ENCODE measurements around the gene GCDH. TPM values are rescaled to one million over a fixed set of nuclear protein-coding genes. Genes with fewer than 3 reads are reported as not detected.

The GCDH gene
- 40.9 and 43.2 TPM in 2 replicates for total RNA-seq

DNA sequence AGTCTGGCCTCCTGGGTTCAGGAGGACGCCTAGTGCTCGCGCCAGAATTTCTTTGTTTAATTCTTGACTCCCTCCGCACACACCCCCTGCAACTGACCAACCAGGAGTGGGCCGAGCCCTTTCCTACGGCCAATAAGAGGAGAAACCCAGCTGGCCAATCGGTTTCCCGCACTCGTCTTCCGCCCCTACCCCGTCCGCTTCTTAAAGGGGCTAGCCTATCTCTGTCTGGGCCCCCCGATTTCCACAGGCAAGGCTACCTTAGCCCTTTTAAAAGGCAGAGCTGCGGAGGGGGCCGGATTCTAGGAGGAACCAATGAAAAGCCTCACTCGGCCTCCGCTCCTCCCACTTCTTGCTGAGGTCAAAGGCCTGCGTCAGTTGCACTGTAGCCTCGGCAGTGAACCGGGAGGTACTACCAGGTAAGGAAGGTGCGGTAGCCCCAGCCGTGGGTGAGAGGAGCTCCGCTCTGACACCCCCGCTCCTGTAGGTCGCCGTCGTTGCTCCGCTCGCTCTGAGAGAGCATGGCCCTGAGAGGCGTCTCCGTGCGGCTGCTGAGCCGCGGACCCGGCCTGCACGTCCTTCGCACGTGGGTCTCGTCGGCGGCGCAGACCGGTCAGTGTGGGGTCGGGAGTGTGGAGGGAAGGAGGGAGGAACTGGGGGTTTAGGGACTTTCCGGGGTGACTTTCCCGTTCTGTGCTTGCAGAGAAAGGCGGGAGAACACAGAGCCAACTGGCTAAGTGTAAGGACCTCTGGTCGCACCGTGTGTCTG, at the start of gene GCDH:
Gene GCDH (plus strand): TSS at position 374 of the 766 bp plus-strand sequence. CDS start 145 bp downstream, at position 519.
- intact Hi-C loops (cut with micrococcal nuclease): loop anchor here (1.0 kb wide), 2 partner anchors 28 to 47 kb away; partner anchors contain the start of genes CALR and SYCE2

DNA sequence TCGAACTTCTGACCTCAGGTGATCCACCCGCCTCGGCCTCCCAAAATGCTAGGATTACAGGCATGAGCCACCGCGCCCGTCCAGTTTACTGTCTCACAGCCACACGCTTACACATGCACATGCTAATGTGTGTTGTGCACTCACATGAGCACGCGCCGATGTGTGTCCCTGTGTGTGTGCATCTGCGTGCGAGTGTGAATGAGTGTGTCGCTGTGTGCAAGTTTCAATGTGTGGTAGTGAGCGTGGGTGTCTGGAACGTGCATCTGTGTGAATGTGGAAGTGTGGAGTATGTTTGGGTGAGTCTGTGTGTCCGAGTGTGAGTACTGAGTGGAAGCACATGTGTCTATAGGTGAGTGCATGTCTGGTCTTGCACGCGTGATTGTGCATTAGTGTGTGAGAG, 48.4 kb upstream of the GCDH start:
- intact Hi-C loops (cut with micrococcal nuclease): no loop called here

DNA sequence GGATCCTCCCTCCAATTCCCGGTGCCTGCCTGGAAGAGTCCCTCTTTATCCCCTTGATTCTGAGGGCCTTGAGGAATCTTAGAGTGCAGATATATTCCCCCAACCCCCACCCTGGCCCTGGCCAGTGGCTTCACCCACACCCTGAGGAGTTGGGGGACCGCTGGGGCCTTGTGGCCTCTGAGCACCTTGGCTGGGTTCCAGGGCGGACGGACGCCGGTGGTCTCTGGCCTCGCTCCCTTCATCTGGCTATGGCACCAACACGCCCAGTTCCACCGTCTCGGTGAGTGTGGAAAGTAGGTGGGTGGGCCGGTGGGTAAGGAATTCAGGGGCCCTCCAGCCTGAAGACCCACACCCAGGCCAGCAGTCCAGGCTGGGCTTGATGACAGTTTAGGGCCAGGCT, 47.6 kb upstream of the GCDH start:
- intact Hi-C loops (cut with micrococcal nuclease): no loop called here

DNA sequence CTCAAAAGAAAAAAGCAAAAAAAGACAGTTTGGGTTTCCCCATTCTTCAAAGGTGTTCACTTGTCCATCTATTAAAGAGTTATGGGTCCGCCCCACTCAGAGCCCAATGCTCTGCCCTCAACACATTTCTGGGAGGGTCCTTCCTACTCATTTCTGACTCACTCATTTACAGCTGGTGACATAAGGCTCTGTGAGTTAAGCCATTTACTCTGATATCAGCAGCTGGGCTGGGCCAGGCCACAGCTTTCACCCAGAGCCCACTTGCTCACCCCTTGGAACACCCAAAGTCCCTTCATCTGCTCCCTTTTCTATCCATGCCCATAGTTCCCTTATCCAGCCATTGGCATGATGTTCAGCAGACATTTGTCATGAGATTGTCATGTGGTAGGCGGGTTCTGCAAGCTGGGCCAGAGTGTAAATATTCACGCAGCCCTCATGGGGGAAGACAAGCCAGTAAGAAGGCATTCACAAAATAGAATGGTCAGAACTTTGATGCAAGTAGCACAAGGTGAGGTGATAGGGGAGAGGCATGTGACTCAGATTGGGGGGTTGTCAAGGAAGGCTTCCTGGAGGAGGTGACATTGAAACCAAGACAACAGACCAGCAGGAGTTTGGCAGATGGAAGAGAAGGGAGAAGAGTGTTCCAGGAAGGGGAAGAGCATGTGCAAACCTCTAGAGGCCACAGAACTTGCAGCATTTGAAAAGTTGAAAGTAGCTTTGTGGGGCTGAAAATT, 46.8 kb upstream of the GCDH start:
- intact Hi-C loops (cut with micrococcal nuclease): no loop called here

DNA sequence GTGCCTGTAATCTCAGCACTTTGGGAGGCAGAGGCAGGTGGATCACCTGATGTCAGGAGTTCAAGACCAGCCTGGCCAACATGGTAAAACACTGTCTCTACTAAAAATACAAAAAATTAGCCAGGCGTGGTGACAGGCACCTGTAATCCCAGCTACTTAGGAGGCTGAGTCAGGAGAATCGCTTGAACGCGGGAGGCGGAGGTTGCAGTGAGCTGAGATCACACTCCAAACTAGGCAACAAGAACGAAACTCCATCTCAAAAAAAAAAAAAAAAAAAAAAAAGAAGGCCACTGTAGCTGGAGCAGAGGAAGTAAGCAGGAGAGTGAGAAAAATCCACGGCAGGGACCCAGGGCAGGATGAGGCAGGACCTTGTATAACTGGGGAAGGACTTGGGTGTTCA, 44.3 kb upstream of the GCDH start:
- intact Hi-C loops (cut with micrococcal nuclease): loop anchor here (1.0 to 5.0 kb wide), 3 partner anchors 80 to 170 kb away; no protein-coding TSS in a partner anchor

DNA sequence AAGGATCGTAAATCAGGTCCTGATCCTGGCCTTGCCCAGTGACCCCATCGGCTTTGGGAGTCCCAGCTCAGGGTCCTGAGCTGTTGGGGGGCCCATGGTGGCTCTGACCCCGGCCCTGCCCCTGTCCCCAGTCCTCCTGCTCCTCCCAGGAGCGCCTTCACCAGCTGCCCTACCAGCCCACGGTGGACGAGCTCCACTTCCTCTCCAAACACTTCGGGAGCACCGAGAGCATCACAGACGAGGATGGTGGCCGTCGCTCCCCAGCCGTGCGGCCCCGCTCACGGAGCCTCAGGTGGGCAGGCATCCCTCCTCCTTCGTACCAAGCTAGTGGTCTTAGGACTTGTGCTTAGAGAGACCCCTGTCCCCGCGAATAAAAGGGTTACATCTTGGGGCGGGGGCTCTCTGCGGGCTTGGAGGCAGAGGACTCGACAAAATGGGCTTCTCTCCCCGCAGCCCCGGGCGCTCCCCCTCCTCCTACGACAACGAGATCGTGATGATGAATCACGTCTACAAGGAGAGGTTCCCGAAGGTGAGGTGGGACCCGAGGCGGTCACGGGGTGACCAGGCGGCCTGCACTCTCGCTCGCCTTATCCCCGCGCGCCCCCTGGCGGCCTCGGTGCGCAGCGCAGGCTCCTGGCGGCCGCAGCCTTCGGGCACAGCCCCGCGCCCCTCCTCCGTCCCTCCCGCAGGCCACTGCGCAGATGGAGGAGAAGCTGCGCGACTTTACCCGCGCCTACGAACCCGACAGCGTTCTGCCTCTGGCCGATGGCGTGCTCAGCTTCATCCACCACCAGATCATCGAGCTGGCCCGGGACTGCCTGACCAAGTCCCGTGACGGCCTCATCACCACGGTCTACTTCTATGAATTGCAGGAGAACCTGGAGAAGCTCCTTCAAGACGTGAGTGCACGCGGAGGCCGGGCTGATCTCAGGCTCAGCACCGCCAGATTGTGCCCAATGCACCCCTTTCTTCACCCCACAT, 43.5 kb upstream of the GCDH start:
- intact Hi-C loops (cut with micrococcal nuclease): loop anchor here (1.0 to 5.0 kb wide), 3 partner anchors 81 to 171 kb away; no protein-coding TSS in a partner anchor

DNA sequence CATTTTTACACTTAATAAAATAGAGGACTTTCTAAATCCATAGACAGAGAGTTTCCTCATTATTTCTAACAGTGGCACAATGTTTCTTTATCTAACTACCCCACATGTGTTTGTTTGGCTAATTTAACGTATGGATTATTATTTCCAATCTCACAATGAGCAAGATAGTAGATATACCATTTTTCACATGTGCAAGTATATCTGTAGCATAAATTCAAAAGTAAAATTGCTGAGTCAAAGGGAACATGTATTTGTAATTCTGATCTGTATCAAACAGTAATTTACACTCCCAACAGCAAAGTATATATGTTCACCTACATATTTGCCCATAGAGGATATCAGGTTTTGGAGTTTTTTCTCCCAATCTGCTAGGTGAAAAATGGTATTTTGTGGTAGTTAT, 34.3 kb upstream of the GCDH start:
- intact Hi-C loops (cut with micrococcal nuclease): no loop called here

DNA sequence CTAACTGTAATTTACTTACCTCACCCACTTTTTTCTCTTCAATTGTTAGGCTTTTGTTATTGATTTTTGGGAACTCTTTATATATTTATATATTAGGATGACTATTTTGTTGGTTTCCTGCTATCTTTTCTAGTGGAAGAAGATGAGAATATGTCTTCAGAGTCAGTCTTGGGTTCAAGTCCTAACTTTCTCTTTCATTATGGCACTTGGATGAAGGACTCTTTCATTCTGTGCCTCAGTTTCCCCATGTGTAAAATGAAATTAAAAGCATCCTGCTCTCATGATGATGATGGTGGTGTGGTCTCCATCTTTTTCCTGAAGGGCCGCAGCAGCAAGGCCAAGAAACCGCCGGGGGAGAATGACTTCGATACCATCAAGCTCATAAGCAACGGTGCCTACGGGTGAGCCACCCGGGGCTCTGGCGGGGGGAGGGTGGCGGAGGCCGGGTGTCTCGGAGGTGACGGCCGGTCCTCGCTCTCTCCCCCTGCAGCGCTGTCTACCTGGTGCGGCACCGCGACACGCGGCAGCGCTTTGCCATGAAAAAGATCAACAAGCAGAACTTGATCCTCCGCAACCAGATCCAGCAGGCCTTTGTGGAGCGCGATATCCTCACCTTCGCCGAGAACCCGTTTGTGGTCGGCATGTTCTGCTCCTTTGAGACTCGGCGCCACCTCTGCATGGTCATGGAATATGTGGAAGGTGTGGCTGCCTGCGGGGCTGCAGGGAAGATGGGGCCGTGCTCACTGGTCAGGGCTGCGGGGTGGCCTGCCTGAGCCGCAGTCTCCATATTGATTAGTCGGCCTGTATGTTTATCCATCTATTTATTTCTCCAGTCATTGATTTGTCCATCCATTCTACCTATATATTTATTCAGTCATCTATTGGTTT, 32.7 kb upstream of the GCDH start:
- intact Hi-C loops (cut with micrococcal nuclease): no loop called here

DNA sequence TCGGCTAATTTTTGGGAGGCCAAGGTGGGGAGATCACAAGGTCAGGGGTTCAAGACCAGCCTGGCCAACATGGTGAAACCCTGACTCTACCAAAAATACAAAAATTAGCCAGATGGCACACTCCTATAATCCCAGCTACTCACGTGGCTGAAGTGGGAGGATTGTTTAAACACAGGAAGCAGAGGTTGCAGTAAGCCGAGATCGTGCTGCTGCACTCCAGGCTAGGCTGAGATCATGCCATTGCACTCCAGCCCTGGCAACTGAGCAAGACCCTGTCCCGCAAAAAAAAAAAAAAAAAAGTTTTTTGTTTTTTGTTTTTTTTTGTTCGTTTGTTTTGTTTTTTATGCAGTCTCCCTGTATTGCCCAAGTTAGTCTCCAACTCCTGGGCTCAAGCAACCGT, 31.4 kb upstream of the GCDH start:
- intact Hi-C loops (cut with micrococcal nuclease): no loop called here

DNA sequence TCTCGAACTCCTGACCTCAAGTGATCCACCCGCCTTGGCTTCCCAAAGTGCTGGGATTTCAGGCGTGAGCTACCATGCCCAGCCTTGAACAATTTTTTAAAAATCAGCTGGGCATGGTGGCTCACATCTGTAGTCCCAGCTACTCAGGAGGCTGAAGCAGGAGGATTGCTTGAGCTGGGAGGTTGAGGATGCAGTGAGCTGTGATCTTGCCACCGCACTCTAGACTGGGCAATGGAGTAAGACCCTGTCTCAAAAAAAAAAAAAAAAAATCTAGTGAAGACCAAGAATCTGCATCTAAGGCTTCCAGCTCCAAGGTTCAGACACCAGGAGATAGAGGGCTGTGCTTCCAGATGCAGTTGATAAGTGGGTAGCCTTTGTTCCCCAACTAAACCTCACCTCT, 26.8 kb upstream of the GCDH start:
- intact Hi-C loops (cut with micrococcal nuclease): no loop called here

DNA sequence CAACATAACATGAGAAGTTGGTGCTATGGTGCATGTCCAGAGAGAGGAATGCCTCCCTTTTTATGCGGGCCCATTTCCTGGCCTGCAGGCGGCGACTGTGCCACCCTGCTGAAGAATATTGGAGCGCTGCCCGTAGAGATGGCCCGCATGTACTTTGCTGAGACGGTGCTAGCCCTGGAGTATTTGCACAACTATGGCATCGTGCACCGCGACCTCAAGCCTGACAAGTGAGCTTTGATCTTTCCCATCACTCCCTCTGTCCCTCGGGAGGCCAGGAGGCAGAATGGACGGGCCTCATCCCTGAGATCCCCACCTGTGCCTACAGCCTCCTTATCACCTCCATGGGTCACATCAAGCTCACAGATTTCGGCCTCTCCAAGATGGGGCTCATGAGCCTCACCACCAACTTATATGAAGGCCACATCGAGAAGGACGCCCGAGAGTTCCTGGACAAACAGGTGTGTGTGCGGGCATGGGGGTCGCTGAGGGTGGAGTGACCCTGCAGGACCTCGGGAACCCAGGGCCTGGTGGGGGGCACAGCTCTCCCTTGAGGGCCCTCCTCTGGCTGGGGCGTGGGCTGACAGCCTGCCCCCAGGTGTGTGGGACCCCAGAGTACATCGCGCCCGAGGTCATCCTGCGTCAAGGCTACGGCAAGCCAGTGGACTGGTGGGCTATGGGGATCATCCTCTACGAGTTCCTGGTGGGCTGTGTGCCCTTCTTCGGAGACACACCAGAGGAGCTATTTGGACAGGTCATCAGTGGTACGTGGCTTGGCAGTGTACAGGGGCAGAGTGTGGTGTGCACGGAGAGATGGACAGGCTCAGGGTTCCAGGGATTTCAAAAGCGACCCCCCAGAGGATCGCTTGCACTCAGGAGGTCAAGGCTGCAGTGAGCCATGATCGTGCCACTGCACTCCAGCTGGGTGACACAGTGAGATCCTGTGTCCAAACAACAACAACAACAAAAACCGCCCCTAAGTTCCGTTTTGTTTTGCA, 25.9 kb upstream of the GCDH start:
- intact Hi-C loops (cut with micrococcal nuclease): no loop called here

DNA sequence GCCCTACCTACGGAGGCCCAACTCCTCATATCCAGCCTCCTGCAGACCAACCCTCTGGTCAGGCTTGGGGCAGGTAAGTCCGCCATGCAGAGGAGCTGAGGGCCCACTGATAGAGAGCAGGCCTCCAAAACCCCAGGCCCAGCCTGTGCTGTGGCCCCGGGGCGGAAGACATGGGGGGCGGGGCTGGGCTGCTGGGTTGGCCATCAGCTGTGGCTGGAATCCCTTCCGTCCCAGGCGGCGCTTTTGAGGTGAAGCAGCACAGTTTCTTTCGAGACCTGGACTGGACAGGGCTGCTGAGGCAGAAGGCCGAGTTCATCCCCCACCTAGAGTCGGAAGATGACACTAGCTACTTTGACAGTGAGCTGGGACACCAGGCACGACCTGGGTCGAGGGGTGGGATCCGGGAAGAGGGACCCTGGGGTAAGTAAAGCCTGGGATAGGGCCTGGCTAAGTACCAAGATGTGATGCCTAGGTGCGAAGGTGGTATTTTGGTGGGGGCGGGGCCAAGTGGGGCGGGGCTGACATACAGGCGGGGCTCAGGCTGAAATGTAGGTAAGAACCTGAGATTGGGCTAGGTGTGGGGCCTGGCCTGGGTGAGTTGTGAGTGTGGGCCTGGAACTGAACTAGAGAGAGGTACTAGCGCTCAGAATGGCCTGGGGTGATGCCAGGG, 25.1 kb upstream of the GCDH start:
- intact Hi-C loops (cut with micrococcal nuclease): no loop called here

DNA sequence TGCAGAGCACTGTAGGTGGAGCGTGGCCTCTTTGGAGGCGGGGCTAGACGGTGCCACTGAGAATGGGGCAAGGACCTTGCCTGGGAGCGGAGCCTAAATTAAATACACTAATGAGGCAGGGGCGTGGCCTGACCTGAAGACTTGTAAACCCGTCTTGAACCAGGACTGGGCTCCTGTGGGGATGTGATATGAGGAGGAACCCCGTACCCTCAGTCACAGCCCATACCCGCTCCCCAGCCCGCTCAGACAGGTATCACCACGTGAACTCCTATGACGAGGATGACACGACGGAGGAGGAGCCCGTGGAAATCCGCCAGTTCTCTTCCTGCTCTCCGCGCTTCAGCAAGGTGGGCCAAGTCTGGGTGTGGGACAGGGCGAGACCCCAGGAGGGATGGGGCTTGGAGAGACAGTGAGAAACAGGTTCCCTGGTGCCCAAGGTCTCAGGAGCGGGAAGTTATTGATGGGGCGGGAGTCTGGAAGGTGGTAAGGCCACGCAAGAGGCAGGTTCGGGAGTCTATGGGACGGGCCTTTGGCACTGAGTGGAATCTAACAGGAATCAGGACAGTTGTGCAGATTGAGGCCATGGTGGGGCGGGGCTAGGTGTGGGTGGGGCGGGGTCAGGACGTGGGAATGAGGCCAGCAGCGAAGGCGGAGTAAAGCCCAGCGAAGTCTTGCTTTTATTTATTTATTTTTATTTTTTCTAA, 24.4 kb upstream of the GCDH start:
- intact Hi-C loops (cut with micrococcal nuclease): no loop called here

DNA sequence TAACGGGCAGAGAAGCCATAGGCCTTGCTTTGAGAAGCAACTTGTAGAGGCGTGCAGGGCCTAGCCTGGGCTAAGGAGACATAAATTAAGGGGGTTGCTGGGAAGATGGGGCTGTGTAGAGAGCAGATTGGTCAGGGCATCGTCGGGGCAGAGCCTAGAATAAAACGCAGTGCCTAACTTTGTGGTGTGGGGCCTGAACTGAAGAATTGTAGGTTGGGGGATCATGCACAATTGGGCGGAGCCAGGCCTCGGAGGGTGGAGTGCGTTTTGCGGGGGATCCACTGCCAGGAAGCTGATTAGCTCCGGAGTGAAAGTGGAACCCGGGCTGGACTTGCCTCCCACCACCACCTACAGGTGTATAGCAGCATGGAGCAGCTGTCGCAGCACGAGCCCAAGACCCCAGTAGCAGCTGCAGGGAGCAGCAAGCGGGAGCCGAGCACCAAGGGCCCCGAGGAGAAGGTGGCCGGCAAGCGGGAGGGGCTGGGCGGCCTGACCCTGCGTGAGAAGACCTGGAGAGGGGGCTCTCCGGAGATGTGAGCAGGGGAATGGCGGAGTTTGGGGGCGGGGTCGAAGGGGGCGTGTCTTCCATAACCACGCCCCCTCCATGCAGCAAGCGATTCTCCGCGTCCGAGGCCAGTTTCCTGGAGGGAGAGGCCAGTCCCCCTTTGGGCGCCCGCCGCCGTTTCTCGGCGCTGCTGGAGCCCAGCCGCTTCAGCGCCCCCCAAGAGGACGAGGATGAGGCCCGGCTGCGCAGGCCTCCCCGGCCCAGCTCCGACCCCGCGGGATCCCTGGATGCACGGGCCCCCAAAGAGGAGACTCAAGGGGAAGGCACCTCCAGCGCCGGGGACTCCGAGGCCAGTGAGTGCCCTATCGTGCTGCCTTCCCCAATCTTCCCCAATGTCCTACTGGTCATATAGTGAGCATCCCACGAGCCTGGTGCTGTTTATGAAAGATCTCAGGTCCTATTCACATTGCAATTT, 23.6 kb upstream of the GCDH start:
- intact Hi-C loops (cut with micrococcal nuclease): no loop called here

DNA sequence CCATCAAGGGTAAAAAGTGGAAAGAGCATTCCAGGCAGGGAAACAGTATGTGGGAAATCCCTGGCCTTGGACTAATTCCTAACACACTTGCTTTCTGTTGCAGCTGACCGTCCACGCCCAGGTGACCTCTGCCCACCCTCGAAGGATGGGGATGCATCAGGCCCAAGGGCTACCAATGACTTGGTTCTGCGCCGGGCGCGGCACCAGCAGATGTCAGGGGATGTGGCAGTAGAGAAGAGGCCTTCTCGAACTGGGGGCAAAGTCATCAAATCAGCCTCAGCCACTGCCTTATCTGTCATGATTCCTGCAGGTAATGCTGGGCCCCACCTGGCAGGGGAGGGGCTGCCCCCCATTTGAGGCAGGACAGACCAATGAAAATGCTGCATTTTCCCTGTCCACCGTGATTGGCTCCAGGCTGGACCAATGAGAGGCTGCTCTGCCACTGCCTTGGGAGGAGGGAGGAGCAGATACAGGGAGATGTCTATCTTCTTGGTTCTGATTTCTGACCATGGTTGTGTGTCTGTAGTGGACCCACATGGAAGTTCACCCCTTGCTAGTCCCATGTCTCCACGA, 22.3 kb upstream of the GCDH start:
- intact Hi-C loops (cut with micrococcal nuclease): no loop called here

DNA sequence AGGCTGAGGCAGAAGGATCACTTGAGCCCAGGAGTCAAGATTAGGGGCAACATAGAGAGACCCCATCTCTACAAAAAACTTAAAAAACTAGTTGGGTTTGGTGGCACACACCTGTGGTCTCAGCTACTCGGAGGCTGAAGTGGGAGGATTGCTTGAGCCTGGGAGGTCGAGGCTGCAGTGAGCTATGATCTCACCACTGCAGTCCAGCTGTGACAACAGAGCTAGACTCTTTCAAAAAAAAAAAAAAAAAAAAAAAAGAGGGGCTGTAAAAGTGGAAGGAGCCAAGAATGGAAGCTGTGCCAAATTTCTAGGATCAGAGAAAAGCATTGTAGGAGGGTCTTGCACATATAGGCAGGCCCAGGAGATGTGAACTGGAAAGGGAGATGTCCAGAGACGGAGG, 19.3 kb upstream of the GCDH start:
- intact Hi-C loops (cut with micrococcal nuclease): no loop called here

Measured in T-helper 2 cell treated with Interferon-gamma antibody and Interleukin-4, amounts not matched to agents 100 ng/mL and 5 ng/mL, for 36 hours (primary cell).